ENCODE results near the gene PDE5A. TPM values are rescaled to one million over a fixed set of nuclear protein-coding genes. Genes with fewer than 3 reads are reported as not detected.

PDE5A gene
- polyA plus RNA-seq, 1 of the 3 experiments (the other 2 are of a cell fraction), result 6.4 TPM

- 74% methylated on average over 4 of the region's 4 CpGs for WGBS (ENCODE audit: low lambda C conversion rate)
- ChIA-PET CTCF (interaction anchor here (1.8 kb wide), 1 partner anchor 117 kb away, joined by 5 read pairs; no protein-coding TSS in a partner anchor), POLR2A (no interaction called here)
- peaks cover 0 to 16% of the 10 kb centered on the region in 2 experiments; a peak in 2 of 4 replicates for H3K4me1 ChIP-seq (ENCODE audit: control insufficient read depth in 1 of 2, insufficient read depth in 2 of 2, low read depth in 1 of 2, low read length in 1 of 2)
- H2AFZ ChIP-seq (ENCODE audit: low read depth), result no peak overlapping the region
- peaks cover 25 to 49% of the 10 kb centered on the region in 2 experiments for H3K36me3 ChIP-seq (replicated peaks in 1 of 2; ENCODE audit: control insufficient read depth in 1 of 2, insufficient read depth in 2 of 2, low read length in 1 of 2)
- no peak overlapping the region for H3K4me2 ChIP-seq
- H3K27me3 ChIP-seq (ENCODE audit: insufficient read depth), result no peaks in the 10 kb centered on the region
- no peak overlapping the region for H3K9ac ChIP-seq
- no peaks in the 10 kb centered on the region for H3F3A ChIP-seq (replicated peaks; ENCODE audit: insufficient read depth)
- H4K20me1 ChIP-seq (ENCODE audit: insufficient read depth), result no peaks in the 10 kb centered on the region
- peak overlapping the region; percentile 30 to 69; a peak in 2 of 4 replicates for H3K27ac ChIP-seq (ENCODE audit: low read depth in 2 of 2, low read length in 1 of 2)
- no peaks in the 10 kb centered on the region for H3K9me3 ChIP-seq
- H3K9me2 ChIP-seq, result no peaks in the 10 kb centered on the region
- H3K79me2 ChIP-seq (ENCODE audit: insufficient read depth), result no peaks in the 10 kb centered on the region
- no peak overlapping the region for H3K4me3 ChIP-seq (ENCODE audit: low read depth in 2 of 2, low read length in 1 of 2)
- TF ChIP-seq, protein P1, sequence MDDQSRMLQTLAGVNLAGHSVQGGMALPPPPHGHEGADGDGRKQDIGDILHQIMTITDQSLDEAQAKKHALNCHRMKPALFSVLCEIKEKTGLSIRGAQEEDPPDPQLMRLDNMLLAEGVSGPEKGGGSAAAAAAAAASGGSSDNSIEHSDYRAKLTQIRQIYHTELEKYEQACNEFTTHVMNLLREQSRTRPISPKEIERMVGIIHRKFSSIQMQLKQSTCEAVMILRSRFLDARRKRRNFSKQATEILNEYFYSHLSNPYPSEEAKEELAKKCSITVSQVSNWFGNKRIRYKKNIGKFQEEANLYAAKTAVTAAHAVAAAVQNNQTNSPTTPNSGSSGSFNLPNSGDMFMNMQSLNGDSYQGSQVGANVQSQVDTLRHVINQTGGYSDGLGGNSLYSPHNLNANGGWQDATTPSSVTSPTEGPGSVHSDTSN (IDR thresholded peaks at IDR 0.05), result 0 out of 2 replicates have a peak, but pooled peaks have one; percentile 4
- no peak; the same call in 1 of the 2 replicates for TF ChIP-seq MEF2A (IDR thresholded peaks at IDR 0.05; ENCODE audit: borderline replicate concordance, low read depth)
- DNase-seq, result no peak
Observed at GRCh38 chr4:119510395-119511149, 118.0 kb downstream of the PDE5A start.

DNA sequence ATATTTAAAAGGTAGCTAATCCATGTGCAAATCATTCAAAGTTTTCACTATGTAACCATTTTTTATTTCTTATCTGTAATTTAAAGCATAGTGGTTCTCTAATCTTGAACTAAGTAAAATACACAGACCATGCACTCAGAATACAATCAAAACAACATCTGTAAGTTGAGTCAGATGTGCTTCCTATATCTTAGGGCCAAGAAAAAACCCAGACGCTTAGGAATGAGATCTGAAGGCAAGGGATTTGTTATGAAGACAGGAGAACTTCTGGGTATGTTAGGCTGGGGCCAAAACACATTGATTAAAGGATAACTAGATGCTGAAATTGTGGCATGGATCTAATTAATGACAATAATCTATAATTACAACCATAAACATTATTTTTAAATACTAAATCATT lies 120.3 kb downstream of the PDE5A start:
- Histone ChIP-seq H3K4me2 (no peak overlapping the region), H3K79me2 (ENCODE audit: insufficient read depth) (no peaks in the 10 kb centered on the region), H3K4me3 (ENCODE audit: low read depth in 2 of 2, low read length in 1 of 2) (no peak overlapping the region), H3K9ac (no peak overlapping the region), H2AFZ (ENCODE audit: low read depth) (no peak overlapping the region), H3K27ac (ENCODE audit: low read depth in 2 of 2, low read length in 1 of 2) (no peak overlapping the region), H3K9me3 (no peaks in the 10 kb centered on the region), H3K9me2 (no peaks in the 10 kb centered on the region), H3K36me3 (replicated peaks in 1 of 2; ENCODE audit: control insufficient read depth in 1 of 2, insufficient read depth in 2 of 2, low read length in 1 of 2) (peaks cover 33 to 49% of the 10 kb centered on the region in 2 experiments), H3F3A (replicated peaks; ENCODE audit: insufficient read depth) (no peaks in the 10 kb centered on the region), H3K27me3 (ENCODE audit: insufficient read depth) (no peaks in the 10 kb centered on the region), H3K4me1 (ENCODE audit: control insufficient read depth in 1 of 2, insufficient read depth in 2 of 2, low read depth in 1 of 2, low read length in 1 of 2) (peaks cover 0 to 16% of the 10 kb centered on the region in 2 experiments; a peak in 2 of 4 replicates), H4K20me1 (ENCODE audit: insufficient read depth) (no peaks in the 10 kb centered on the region)
- ChIA-PET CTCF (interaction anchor here (1.4 kb wide), 1 partner anchor 18 kb away, joined by 4 read pairs; no protein-coding TSS in a partner anchor), POLR2A (no interaction called here)
- TF ChIP-seq GABPA (IDR thresholded peaks at IDR 0.05; ENCODE audit: low read depth) (no peak), EP300 (IDR thresholded peaks at IDR 0.05; ENCODE audit: borderline replicate concordance in 1 of 2, low read depth in 1 of 2, low read length in 1 of 2) (no peak), RXRA (IDR thresholded peaks at IDR 0.05; ENCODE audit: borderline replicate concordance, low read depth) (no peak), MXI1 (IDR thresholded peaks at IDR 0.05; ENCODE audit: low read depth, low read length) (no peak), TCF12 (IDR thresholded peaks at IDR 0.05) (no peak), JUND (IDR thresholded peaks at IDR 0.05) (no peak), FOXJ3 (CRISPR knock-in tag; IDR thresholded peaks at IDR 0.05) (no peak), NRF1 (IDR thresholded peaks at IDR 0.05; ENCODE audit: low read depth, low read length) (no peak), RFX5 (IDR thresholded peaks at IDR 0.05; ENCODE audit: low read length) (no peak), ELF1 (IDR thresholded peaks at IDR 0.05) (no peak), IRF3 (IDR thresholded peaks at IDR 0.05; ENCODE audit: low read depth, low read length) (no peak), TEAD4 (IDR thresholded peaks at IDR 0.05; ENCODE audit: borderline replicate concordance, insufficient read depth) (no peak), RCOR1 (IDR thresholded peaks at IDR 0.05; ENCODE audit: low read length) (no peak), MEF2A (IDR thresholded peaks at IDR 0.05; ENCODE audit: borderline replicate concordance, low read depth) (no peak), TAF1 (IDR thresholded peaks at IDR 0.05; ENCODE audit: borderline replicate concordance, low read depth, low read length) (no peak), SMC3 (IDR thresholded peaks at IDR 0.05; ENCODE audit: low read depth, low read length) (no peak), CHD2 (IDR thresholded peaks at IDR 0.05; ENCODE audit: low read length, partially characterized antibody) (no peak)
- TF ChIP-seq, protein P2, sequence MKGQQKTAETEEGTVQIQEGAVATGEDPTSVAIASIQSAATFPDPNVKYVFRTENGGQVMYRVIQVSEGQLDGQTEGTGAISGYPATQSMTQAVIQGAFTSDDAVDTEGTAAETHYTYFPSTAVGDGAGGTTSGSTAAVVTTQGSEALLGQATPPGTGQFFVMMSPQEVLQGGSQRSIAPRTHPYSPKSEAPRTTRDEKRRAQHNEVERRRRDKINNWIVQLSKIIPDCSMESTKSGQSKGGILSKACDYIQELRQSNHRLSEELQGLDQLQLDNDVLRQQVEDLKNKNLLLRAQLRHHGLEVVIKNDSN (IDR thresholded peaks at IDR 0.05; ENCODE audit: borderline replicate concordance, low read depth), result no peak
- TF ChIP-seq, protein P3, sequence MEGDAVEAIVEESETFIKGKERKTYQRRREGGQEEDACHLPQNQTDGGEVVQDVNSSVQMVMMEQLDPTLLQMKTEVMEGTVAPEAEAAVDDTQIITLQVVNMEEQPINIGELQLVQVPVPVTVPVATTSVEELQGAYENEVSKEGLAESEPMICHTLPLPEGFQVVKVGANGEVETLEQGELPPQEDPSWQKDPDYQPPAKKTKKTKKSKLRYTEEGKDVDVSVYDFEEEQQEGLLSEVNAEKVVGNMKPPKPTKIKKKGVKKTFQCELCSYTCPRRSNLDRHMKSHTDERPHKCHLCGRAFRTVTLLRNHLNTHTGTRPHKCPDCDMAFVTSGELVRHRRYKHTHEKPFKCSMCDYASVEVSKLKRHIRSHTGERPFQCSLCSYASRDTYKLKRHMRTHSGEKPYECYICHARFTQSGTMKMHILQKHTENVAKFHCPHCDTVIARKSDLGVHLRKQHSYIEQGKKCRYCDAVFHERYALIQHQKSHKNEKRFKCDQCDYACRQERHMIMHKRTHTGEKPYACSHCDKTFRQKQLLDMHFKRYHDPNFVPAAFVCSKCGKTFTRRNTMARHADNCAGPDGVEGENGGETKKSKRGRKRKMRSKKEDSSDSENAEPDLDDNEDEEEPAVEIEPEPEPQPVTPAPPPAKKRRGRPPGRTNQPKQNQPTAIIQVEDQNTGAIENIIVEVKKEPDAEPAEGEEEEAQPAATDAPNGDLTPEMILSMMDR (IDR thresholded peaks at IDR 0.05), result no peak
- WGBS (ENCODE audit: low lambda C conversion rate), result 62% methylated on average over 1 of the region's 1 CpG
- no peak for DNase-seq

All from SK-N-SH (cell line).